Measurements from ENCODE around the gene VTI1B. TPM values are rescaled to one million over a fixed set of nuclear protein-coding genes. Genes with fewer than 3 reads are reported as not detected.
A peak's percentile ranks its signal among the peaks of the same experiment; 100 is the strongest.

Gene VTI1B
- total RNA-seq, 2 experiments from 2014 or later: 74.2 to 78.3 TPM

DNA sequence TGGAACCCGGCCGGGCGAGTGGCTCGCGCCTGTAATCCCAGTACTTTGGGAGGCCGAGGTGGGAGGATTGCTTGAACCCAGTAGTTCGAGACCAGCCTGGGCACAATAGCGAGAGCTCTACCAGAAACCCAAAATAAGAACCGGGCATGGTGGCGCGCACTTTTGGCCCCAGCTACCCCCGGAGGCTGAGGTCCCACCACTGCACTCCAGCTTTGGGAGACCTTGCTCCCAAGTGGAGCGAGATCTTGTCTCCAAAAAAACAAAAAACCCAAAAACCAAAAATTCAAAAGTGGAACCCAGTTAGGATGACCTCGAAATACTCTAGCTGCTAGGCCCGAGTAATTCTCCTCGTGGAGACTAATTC, 769 bp upstream of the VTI1B start:
- H3K27me3 Mint-ChIP-seq (ENCODE audit: low read depth): no peaks in the 10 kb centered on the region
- no peaks in the 10 kb centered on the region for H3K9me3 Mint-ChIP-seq
- no peak for DNase-seq
- intact Hi-C loops (cut with micrococcal nuclease): loop anchor here (2.0 kb wide), 2 partner anchors 74 to 316 kb away; partner anchors contain the start of genes ATP6V1D and PIGH
- CTCF ChIA-PET: interaction anchor here (1.1 to 2.4 kb wide), 2 partner anchors 31 to 56 kb away, joined by 3 to 7 read pairs; no protein-coding TSS in a partner anchor
- H3K27ac Mint-ChIP-seq: peak overlapping the region; percentile 46
- H3K4me1 Mint-ChIP-seq (ENCODE audit: low read depth): peaks cover 38% of the 10 kb centered on the region
- H3K4me3 Mint-ChIP-seq: peak overlapping the region; percentile 80
- peaks cover 8% of the 10 kb centered on the region for H3K36me3 Mint-ChIP-seq (ENCODE audit: low read depth)

DNA sequence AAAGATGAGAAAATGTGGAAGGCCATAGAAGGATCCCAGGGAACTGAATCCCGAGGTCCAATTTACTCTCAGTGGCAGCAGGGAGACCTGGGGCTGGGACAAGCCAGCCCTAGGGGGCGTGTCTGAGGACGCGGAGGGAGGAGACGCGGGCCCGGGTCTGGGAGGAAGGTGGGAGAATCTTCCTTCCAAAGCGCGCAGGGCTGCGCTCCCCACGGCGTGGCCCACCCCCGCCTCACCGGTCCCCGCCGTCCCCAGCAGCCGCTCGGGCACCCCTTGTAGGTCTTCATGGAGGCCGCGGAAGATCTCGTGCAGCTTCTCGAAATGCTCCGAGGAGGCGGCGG, 323 bp downstream of the VTI1B start:
- H3K4me1 Mint-ChIP-seq (ENCODE audit: low read depth): peaks cover 39% of the 10 kb centered on the region
- peak overlapping the region; percentile 80 for H3K4me3 Mint-ChIP-seq
- no peaks in the 10 kb centered on the region for H3K27me3 Mint-ChIP-seq (ENCODE audit: low read depth)
- CTCF ChIA-PET: interaction anchor here (0.9 to 2.4 kb wide), 6 partner anchors 8 to 141 kb away, joined by 3 to 14 read pairs (median 5); partner anchors contain the start of genes PIGH and PLEKHH1
- intact Hi-C loops (cut with micrococcal nuclease): loop anchor here (1.0 to 2.0 kb wide), 4 partner anchors 21 to 315 kb away; partner anchors contain the start of genes ATP6V1D, PIGH, RDH11 and ZFYVE26
- H3K9me3 Mint-ChIP-seq: no peaks in the 10 kb centered on the region
- peaks cover 6% of the 10 kb centered on the region for H3K36me3 Mint-ChIP-seq (ENCODE audit: low read depth)
- DNase-seq: peak; percentile 61
- peak overlapping the region; percentile 10 for H3K27ac Mint-ChIP-seq

DNA sequence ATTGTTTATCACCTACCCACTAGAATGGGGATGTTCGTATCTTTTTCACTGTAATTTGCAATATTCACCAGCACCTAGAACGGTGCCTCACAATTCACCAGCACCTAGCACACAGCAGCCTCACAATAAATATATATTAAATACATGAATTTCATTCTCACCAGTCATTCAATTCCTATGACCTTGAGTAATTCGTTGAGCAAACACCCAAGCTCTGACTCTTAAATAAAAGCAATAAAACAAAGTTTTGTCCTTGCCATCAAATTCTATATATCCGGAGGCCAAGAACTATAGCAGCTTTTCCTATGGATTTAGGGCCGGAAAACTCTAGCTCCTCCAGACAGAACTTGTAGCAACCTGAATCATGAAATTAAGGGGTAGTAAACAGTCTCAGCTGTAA, 981 bp downstream of the VTI1B start:
- intact Hi-C loops (cut with micrococcal nuclease): no loop called here
- CTCF ChIA-PET: interaction anchor here (0.6 to 2.4 kb wide), 8 partner anchors 9 to 449 kb away, joined by 3 to 14 read pairs (median 4); partner anchors contain the start of genes PIGH, PLEKHH1 and RDH11
- Mint-ChIP-seq H3K27ac (no peak overlapping the region), H3K4me3 (peak overlapping the region; percentile 80), H3K4me1 (ENCODE audit: low read depth) (peaks cover 46% of the 10 kb centered on the region), H3K9me3 (no peaks in the 10 kb centered on the region), H3K36me3 (ENCODE audit: low read depth) (peaks cover 6% of the 10 kb centered on the region), H3K27me3 (ENCODE audit: low read depth) (no peaks in the 10 kb centered on the region)
- DNase-seq: no peak

- Mint-ChIP-seq H3K27ac (no peak overlapping the region), H3K36me3 (ENCODE audit: low read depth) (no peaks in the 10 kb centered on the region), H3K9me3 (no peaks in the 10 kb centered on the region), H3K4me3 (no peak overlapping the region), H3K27me3 (ENCODE audit: low read depth) (no peaks in the 10 kb centered on the region), H3K4me1 (ENCODE audit: low read depth) (peaks cover 62% of the 10 kb centered on the region)
- peak; percentile 49 for DNase-seq
- intact Hi-C loops (cut with micrococcal nuclease): no loop called here
- CTCF ChIA-PET: interaction anchor here (0.7 to 2.7 kb wide), 8 partner anchors 15 to 243 kb away, joined by 3 to 14 read pairs (median 6); partner anchors contain the start of genes PIGH and RDH12
These were observed 5.9 kb downstream of the VTI1B start for GRCh38 chr14:67668559-67668958.

- Mint-ChIP-seq H3K27ac (no peak overlapping the region), H3K4me3 (no peak overlapping the region), H3K36me3 (ENCODE audit: low read depth) (peaks cover 4% of the 10 kb centered on the region), H3K27me3 (ENCODE audit: low read depth) (no peaks in the 10 kb centered on the region), H3K9me3 (no peaks in the 10 kb centered on the region), H3K4me1 (ENCODE audit: low read depth) (peaks cover 50% of the 10 kb centered on the region)
- CTCF ChIA-PET: interaction anchor here (0.6 to 5.0 kb wide), 20 partner anchors 10 to 239 kb away, joined by 3 to 60 read pairs (median 6); partner anchors contain the start of genes ARG2, PIGH and RDH12
- intact Hi-C loops (cut with micrococcal nuclease): loop anchor here (1.0 kb wide), 6 partner anchors 37 to 240 kb away; partner anchors contain the start of genes ARG2 and PIGH
- peak; percentile 55 for DNase-seq
These were observed 7.5 kb downstream of the VTI1B start for GRCh38 chr14:67666750-67667449.

GRCh38 chr14:67665868-67666267, 8.6 kb downstream of the VTI1B start:
- peaks cover 41% of the 10 kb centered on the region for H3K4me1 Mint-ChIP-seq (ENCODE audit: low read depth)
- intact Hi-C loops (cut with micrococcal nuclease): no loop called here
- H3K9me3 Mint-ChIP-seq: no peaks in the 10 kb centered on the region
- no peak overlapping the region for H3K4me3 Mint-ChIP-seq
- H3K27me3 Mint-ChIP-seq (ENCODE audit: low read depth): no peaks in the 10 kb centered on the region
- no peak for DNase-seq
- CTCF ChIA-PET: interaction anchor here (0.7 to 5.0 kb wide), 12 partner anchors 9 to 238 kb away, joined by 3 to 60 read pairs (median 6); partner anchors contain the start of genes ARG2 and PIGH
- H3K27ac Mint-ChIP-seq: no peak overlapping the region
- H3K36me3 Mint-ChIP-seq (ENCODE audit: low read depth): peaks cover 4% of the 10 kb centered on the region

DNA sequence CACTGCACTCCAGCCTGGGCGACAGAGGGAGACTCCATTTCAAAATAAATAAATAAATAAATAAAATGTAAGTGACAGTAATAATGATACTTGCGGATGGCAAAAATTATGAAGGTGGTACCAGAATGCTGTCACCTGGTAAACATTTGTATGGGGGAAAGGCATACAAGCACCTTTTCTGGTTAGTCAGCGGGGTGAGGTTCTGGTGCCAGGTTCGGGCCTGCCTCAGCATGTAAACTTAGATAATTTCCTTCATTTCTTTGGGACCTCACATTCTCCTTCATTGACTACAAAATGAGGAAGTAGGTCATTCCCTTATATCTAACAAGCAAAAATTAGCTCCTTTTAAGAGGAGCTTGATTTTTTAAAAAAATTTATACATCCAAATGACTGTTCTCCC, 10.8 kb downstream of the VTI1B start:
- intact Hi-C loops (cut with micrococcal nuclease): no loop called here
- H3K9me3 Mint-ChIP-seq: no peaks in the 10 kb centered on the region

DNA sequence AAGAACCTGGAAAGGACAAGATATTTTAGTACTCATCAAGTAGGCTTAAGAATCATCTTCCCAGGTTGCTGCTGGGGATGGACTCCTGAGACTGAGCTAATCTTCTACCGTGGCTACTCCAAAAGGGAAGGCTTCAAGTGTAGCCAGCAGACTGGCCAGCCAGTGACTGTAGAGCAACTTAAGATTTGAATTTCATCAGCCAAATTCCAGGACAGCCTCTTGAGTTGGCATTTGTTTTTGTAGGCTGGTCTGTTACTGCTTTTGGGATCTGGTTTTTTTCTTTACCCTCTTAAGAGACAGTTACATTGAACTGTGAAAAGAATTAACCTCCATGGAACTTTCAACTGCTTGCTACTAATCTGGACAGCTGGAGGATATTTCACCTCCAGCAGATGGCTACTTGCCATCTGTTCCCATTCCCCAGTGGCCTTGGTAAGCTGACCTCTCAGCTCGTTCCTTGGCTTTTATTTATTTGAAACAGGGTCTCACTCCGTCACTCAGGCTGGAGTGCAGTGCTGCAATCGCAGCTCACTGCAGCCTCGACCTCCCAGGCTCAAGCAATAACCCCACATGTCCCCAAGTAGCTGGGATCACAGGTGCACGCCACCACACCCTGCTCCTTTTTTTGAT, 20.7 kb downstream of the VTI1B start:
- Mint-ChIP-seq H3K27ac (no peak overlapping the region), H3K4me3 (no peak overlapping the region), H3K4me1 (ENCODE audit: low read depth) (no peaks in the 10 kb centered on the region), H3K36me3 (ENCODE audit: low read depth) (peaks cover 15% of the 10 kb centered on the region), H3K27me3 (ENCODE audit: low read depth) (no peaks in the 10 kb centered on the region), H3K9me3 (no peaks in the 10 kb centered on the region)
- DNase-seq: no peak
- CTCF ChIA-PET: interaction anchor here (1.0 to 2.0 kb wide), 5 partner anchors 15 to 84 kb away, joined by 3 to 5 read pairs (median 4); no protein-coding TSS in a partner anchor
- intact Hi-C loops (cut with micrococcal nuclease): no loop called here

More for the DNA sequence above, 10.8 kb downstream of the VTI1B start:
- H3K36me3 Mint-ChIP-seq (ENCODE audit: low read depth): peaks cover 5% of the 10 kb centered on the region
- CTCF ChIA-PET: interaction anchor here (0.6 to 5.0 kb wide), 9 partner anchors 19 to 155 kb away, joined by 3 to 60 read pairs (median 3); partner anchors contain the start of gene ARG2
- H3K4me3 Mint-ChIP-seq: no peak overlapping the region
- H3K27ac Mint-ChIP-seq: no peak overlapping the region
- H3K27me3 Mint-ChIP-seq (ENCODE audit: low read depth): no peaks in the 10 kb centered on the region
- no peak for DNase-seq
- H3K4me1 Mint-ChIP-seq (ENCODE audit: low read depth): peaks cover 27% of the 10 kb centered on the region

GRCh38 chr14:67652189-67652588, 22.2 kb downstream of the VTI1B start:
- CTCF ChIA-PET: interaction anchor here (1.0 to 1.3 kb wide), 3 partner anchors 47 to 52 kb away, joined by 3 to 6 read pairs (median 5); partner anchors contain the start of gene PIGH
- no peak for DNase-seq
- H3K36me3 Mint-ChIP-seq (ENCODE audit: low read depth): peaks cover 12% of the 10 kb centered on the region
- no peak overlapping the region for H3K4me3 Mint-ChIP-seq
- H3K4me1 Mint-ChIP-seq (ENCODE audit: low read depth): no peaks in the 10 kb centered on the region
- no peaks in the 10 kb centered on the region for H3K9me3 Mint-ChIP-seq
- intact Hi-C loops (cut with micrococcal nuclease): no loop called here
- H3K27me3 Mint-ChIP-seq (ENCODE audit: low read depth): no peaks in the 10 kb centered on the region
- H3K27ac Mint-ChIP-seq: no peak overlapping the region

- Mint-ChIP-seq H3K4me3 (no peak overlapping the region), H3K9me3 (no peaks in the 10 kb centered on the region), H3K36me3 (ENCODE audit: low read depth) (peaks cover 15% of the 10 kb centered on the region), H3K27ac (no peak overlapping the region), H3K4me1 (ENCODE audit: low read depth) (no peaks in the 10 kb centered on the region), H3K27me3 (ENCODE audit: low read depth) (no peaks in the 10 kb centered on the region)
- intact Hi-C loops (cut with micrococcal nuclease): no loop called here
- no peak for DNase-seq
- CTCF ChIA-PET: interaction anchor here (1.2 kb wide), 1 partner anchor 32 kb away, joined by 4 read pairs; no protein-coding TSS in a partner anchor
These were observed 23.7 kb downstream of the VTI1B start for GRCh38 chr14:67650694-67651093.

DNA sequence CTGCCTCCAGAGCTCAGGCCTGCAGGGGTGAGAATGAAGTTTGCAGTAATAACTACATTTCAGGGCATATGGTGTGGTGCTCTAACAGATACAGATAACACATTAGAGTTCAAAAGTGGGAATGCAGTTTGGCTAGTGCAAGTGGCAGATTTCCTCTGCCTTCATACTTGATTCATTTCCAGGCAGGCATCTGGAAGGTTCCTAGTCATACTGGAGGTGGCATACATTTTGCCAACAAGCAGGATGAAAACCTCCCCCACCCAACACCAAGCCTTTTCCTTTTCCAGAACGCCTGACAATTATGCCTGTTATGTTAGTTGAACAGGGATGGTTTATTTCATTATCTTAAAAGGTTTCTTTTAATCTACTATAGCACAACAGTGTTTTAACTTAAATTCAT, 24.3 kb downstream of the VTI1B start:
- Mint-ChIP-seq H3K36me3 (ENCODE audit: low read depth) (peaks cover 16% of the 10 kb centered on the region), H3K27me3 (ENCODE audit: low read depth) (no peaks in the 10 kb centered on the region), H3K9me3 (no peaks in the 10 kb centered on the region), H3K4me1 (ENCODE audit: low read depth) (no peaks in the 10 kb centered on the region), H3K4me3 (no peak overlapping the region), H3K27ac (no peak overlapping the region)
- CTCF ChIA-PET: interaction anchor here (1.2 kb wide), 1 partner anchor 31 kb away, joined by 4 read pairs; no protein-coding TSS in a partner anchor
- intact Hi-C loops (cut with micrococcal nuclease): no loop called here
- DNase-seq: no peak

- no peaks in the 10 kb centered on the region for H3K27me3 Mint-ChIP-seq (ENCODE audit: low read depth)
- H3K4me3 Mint-ChIP-seq: no peak overlapping the region
- no peaks in the 10 kb centered on the region for H3K9me3 Mint-ChIP-seq
- peaks cover 14% of the 10 kb centered on the region for H3K4me1 Mint-ChIP-seq (ENCODE audit: low read depth)
- no peak for DNase-seq
- CTCF ChIA-PET: no interaction called here
- H3K27ac Mint-ChIP-seq: no peak overlapping the region
- peaks cover 15% of the 10 kb centered on the region for H3K36me3 Mint-ChIP-seq (ENCODE audit: low read depth)
- intact Hi-C loops (cut with micrococcal nuclease): no loop called here
These were observed 28.3 kb downstream of the VTI1B start for GRCh38 chr14:67646131-67646530.
